Naive thymus-derived CD4-positive, alpha-beta T cell (primary cell): ENCODE results near the gene NPAS2. TPM values are rescaled to one million over a fixed set of nuclear protein-coding genes. Genes with fewer than 3 reads are reported as not detected.

Source experiments
- ATAC-seq: fragments of 150-1000 bp; cut with Tn5 transposase; 2 replicates; pipeline ENCODE4 v1.10.0; 2021; ENCODE audit warnings: mild to moderate bottlenecking, moderate library complexity
- CTCF ChIA-PET: fragments of 350-600 bp; sonication (Branson Sonifier 250); formaldehyde crosslinking; loops from one replicate; lab custom pipeline; 2021; ENCODE audit warnings: antibody characterized with exemption; lab: Charles Lee
- POLR2A ChIA-PET: fragments of 350-600 bp; sonication (Branson Sonifier 250); formaldehyde crosslinking; loops from one replicate; lab custom pipeline; 2021; ENCODE audit warnings: antibody characterized with exemption, inconsistent platforms; lab: Charles Lee
- DNase-seq, 9 donors: peaks; one replicate each; pipeline versions ENCODE4 v3.0.0 to v3.0.0-alpha.2; 2020 to 2022; ENCODE audit warnings: mixed read lengths in 1 of 9
- H3K27ac ChIP-seq: one replicate; pipeline ENCODE4 v1.7.0; 2013; ENCODE audit warnings: mild to moderate bottlenecking, low read depth, low read length, moderate library complexity
- H3K27me3 ChIP-seq, 2 donors: one replicate each; pipeline ENCODE4 v1.7.0; 2013; ENCODE audit warnings: low read length in 2 of 2, mild to moderate bottlenecking in 2 of 2, moderate library complexity in 2 of 2; ENCODE audit not compliant: control insufficient read depth in 2 of 2, insufficient read depth in 2 of 2
- H3K36me3 ChIP-seq, 3 experiments: 1 replicate in 2 of 3; 2 replicates in 1 of 3; pipeline ENCODE4 v1.7.0; 2013; ENCODE audit warnings: low read length in 3 of 3, mild to moderate bottlenecking in 3 of 3, moderate library complexity in 1 of 3; ENCODE audit not compliant: insufficient read depth in 3 of 3, control insufficient read depth in 2 of 3
- H3K4me1 ChIP-seq, 2 donors: one replicate each; pipeline ENCODE4 v1.7.0; 2013; ENCODE audit warnings: low read length in 2 of 2, mild to moderate bottlenecking in 2 of 2, moderate library complexity in 1 of 2; ENCODE audit not compliant: control insufficient read depth in 2 of 2, insufficient read depth in 2 of 2
- H3K4me3 ChIP-seq: 2 replicates; pipeline ENCODE4 v1.7.0; 2013; ENCODE audit warnings: mild to moderate bottlenecking, low read length
- H3K9me3 ChIP-seq, 3 experiments: 1 replicate in 2 of 3; 2 replicates in 1 of 3; pipeline ENCODE4 v1.7.0; 2013; ENCODE audit warnings: low read length in 3 of 3; ENCODE audit not compliant: control insufficient read depth in 2 of 3
- H3K27ac Mint-ChIP-seq, 9 donors: one replicate each; pipeline ENCODE4 v1.8.0; 2020 to 2022; ENCODE audit warnings: mixed read lengths in 9 of 9, mild to moderate bottlenecking in 8 of 9, moderate library complexity in 5 of 9, inconsistent platforms in 2 of 9
- H3K27me3 Mint-ChIP-seq, 5 donors: one replicate each; pipeline ENCODE4 v1.8.0; 2021 to 2022; ENCODE audit warnings: mixed read lengths in 5 of 5, mild to moderate bottlenecking in 1 of 5
- H3K36me3 Mint-ChIP-seq, 5 donors: one replicate each; pipeline ENCODE4 v1.8.0; 2020 to 2022; ENCODE audit warnings: mixed read lengths in 5 of 5, mild to moderate bottlenecking in 3 of 5, inconsistent platforms in 1 of 5
- H3K4me1 Mint-ChIP-seq, 7 donors: one replicate each; pipeline ENCODE4 v1.8.0; 2020 to 2022; ENCODE audit warnings: mixed read lengths in 7 of 7, mild to moderate bottlenecking in 3 of 7, inconsistent platforms in 1 of 7
- H3K4me3 Mint-ChIP-seq, 10 donors: one replicate each; pipeline ENCODE4 v1.8.0; 2020 to 2022; ENCODE audit warnings: mild to moderate bottlenecking in 10 of 10, mixed read lengths in 10 of 10, moderate library complexity in 6 of 10, inconsistent platforms in 2 of 10
- H3K9me3 Mint-ChIP-seq, 11 donors: one replicate each; pipeline ENCODE4 v1.8.0; 2020 to 2022; ENCODE audit warnings: mixed read lengths in 11 of 11, mild to moderate bottlenecking in 4 of 11, inconsistent platforms in 1 of 11, moderate library complexity in 1 of 11
- intact Hi-C, 2 donors: fragments of 100-400 bp; cut with micrococcal nuclease; formaldehyde crosslinking; loops; one replicate each; pipeline ENCODE4 v1.15.1; 2023
- polyA plus RNA-seq, 2 donors: library from polyadenylated mRNA; unstranded; fragments of 300-500 nt; fragmentation: Illumina TruSeq; gene quantifications; one replicate each; pipeline ENCODE4 v1.2.3, GENCODE V29; 2021
- total RNA-seq, 6 experiments: library from RNA in 5 of 6; stranded (reverse) in 5 of 6; gene quantifications; 1 replicate in 5 of 6; 2 replicates in 1 of 6; pipeline ENCODE4 v1.2.3 and lab custom pipeline; 2021 to 2026

The NPAS2 gene
- total and polyA plus RNA-seq, 7 experiments from 2014 or later = 1.2 to 15.0 (median 8.3) TPM

DNA sequence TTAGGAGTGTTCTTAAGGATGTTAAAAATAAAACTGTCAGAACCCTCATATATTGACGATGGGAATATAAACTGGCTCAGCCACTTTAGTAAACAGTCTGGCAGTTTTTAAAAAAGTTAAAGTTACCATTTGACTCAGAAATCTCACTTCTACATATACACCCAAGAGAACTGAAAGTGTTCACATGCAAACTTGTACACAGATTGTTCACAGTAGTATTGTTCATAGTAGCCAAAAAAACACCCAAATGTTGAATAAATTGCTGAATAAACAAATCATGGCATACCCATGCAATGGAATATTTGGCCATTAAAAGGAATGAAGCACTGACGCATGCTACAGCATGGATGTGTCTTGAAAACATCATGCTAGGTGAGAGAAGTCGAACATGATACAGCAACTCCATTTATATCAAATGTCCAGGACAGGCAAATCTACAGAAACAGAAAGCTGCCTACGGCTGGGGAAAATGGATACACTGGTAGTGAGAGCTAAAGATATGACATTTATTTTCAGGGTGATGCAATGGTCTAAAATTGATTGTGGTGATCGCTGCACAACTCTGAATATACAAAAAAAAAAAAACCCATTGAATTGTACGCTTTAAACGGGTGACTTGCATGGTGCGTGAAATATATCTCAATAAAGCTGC is 192.2 kb downstream of the NPAS2 start:
- H3K4me3 ChIP-seq = no peak overlapping the region
- Mint-ChIP-seq H3K9me3 (no peaks in the 10 kb centered on the region), H3K27ac (peak overlapping the region in 1 of 9 donors; percentile 45), H3K4me1 (peaks cover 6 to 32% (median 15%) of the 10 kb centered on the region in 7 donors), H3K36me3 (peaks cover 0 to 30% (median 6%) of the 10 kb centered on the region in 5 donors), H3K4me3 (no peak overlapping the region), H3K27me3 (no peaks in the 10 kb centered on the region)
- no peaks in the 10 kb centered on the region for H3K9me3 ChIP-seq
- ATAC-seq (no peak), DNase-seq (no peak)
- no peaks in the 10 kb centered on the region for H3K27me3 ChIP-seq
- ChIA-PET CTCF (interaction anchor here (0.6 to 3.4 kb wide), 14 partner anchors 9 to 560 kb away, joined by 3 to 64 read pairs (median 4); partner anchors contain the start of gene RPL31), POLR2A (interaction anchor here (0.8 to 2.6 kb wide), 5 partner anchors 10 to 195 kb away, joined by 4 to 11 read pairs (median 4); partner anchors contain the start of gene RPL31)
- H3K4me1 ChIP-seq = no peaks in the 10 kb centered on the region
- intact Hi-C loops = loop anchor here (1.0 to 10.0 kb wide), 7 partner anchors 141 to 1437 kb away; partner anchors contain the start of gene CREG2 (in 1 of the 2)
- H3K36me3 ChIP-seq = peaks cover 0 to 20% (median 0%) of the 10 kb centered on the region in 3 experiments
- no peak overlapping the region for H3K27ac ChIP-seq

- POLR2A ChIA-PET = interaction anchor here (0.8 to 2.6 kb wide), 4 partner anchors 10 to 195 kb away, joined by 4 to 11 read pairs (median 4); partner anchors contain the start of gene RPL31
- no peaks in the 10 kb centered on the region for H3K9me3 Mint-ChIP-seq
- CTCF ChIA-PET = interaction anchor here (0.6 to 3.4 kb wide), 15 partner anchors 10 to 559 kb away, joined by 3 to 64 read pairs (median 4); partner anchors contain the start of gene RPL31
- H3K27ac Mint-ChIP-seq = no peak overlapping the region
- Histone ChIP-seq H3K36me3 (peaks cover 0 to 14% (median 0%) of the 10 kb centered on the region in 3 experiments), H3K27me3 (no peaks in the 10 kb centered on the region), H3K4me1 (no peaks in the 10 kb centered on the region), H3K27ac (no peak overlapping the region), H3K9me3 (no peaks in the 10 kb centered on the region), H3K4me3 (no peak overlapping the region)
- intact Hi-C loops = loop anchor here (1.0 to 10.0 kb wide), 7 partner anchors 141 to 1436 kb away; partner anchors contain the start of gene CREG2 (in 1 of the 2)
- peak in 7 of 9 donors; percentile 16 to 51 (median 38) for DNase-seq
- peaks cover 6 to 28% (median 12%) of the 10 kb centered on the region in 7 donors for H3K4me1 Mint-ChIP-seq
- no peak overlapping the region for H3K4me3 Mint-ChIP-seq
- ATAC-seq = no peak
- peaks cover 0 to 26% (median 6%) of the 10 kb centered on the region in 5 donors for H3K36me3 Mint-ChIP-seq
- H3K27me3 Mint-ChIP-seq = no peaks in the 10 kb centered on the region
Observed at GRCh38 chr2:101012706-101013181, 192.8 kb downstream of the NPAS2 start.

GRCh38 chr2:101014264-101014857 is 194.4 kb downstream of the NPAS2 start:
- DNase-seq (no peak), ATAC-seq (no peak)
- Mint-ChIP-seq H3K27me3 (no peaks in the 10 kb centered on the region), H3K9me3 (no peaks in the 10 kb centered on the region), H3K4me3 (no peak overlapping the region), H3K27ac (peak overlapping the region in 1 of 9 donors; percentile 46), H3K36me3 (peaks cover 0 to 24% (median 5%) of the 10 kb centered on the region in 5 donors), H3K4me1 (peaks cover 4 to 21% (median 9%) of the 10 kb centered on the region in 7 donors)
- Histone ChIP-seq H3K4me3 (no peak overlapping the region), H3K27ac (no peak overlapping the region), H3K27me3 (no peaks in the 10 kb centered on the region), H3K36me3 (peaks cover 0 to 15% (median 0%) of the 10 kb centered on the region in 3 experiments), H3K9me3 (no peaks in the 10 kb centered on the region), H3K4me1 (no peaks in the 10 kb centered on the region)
- CTCF ChIA-PET = interaction anchor here (1.0 to 2.2 kb wide), 3 partner anchors 9 to 193 kb away, joined by 3 to 15 read pairs (median 3); no protein-coding TSS in a partner anchor
- POLR2A ChIA-PET = interaction anchor here (1.0 to 2.6 kb wide), 2 partner anchors 10 to 12 kb away, joined by 3 to 11 read pairs; partner anchors contain the start of gene RPL31
- intact Hi-C loops = loop anchor here in 1 of 2 donors (5.0 to 10.0 kb wide), 2 partner anchors 403 to 820 kb away; no protein-coding TSS in a partner anchor

- H3K4me1 Mint-ChIP-seq = peaks cover 1 to 15% (median 6%) of the 10 kb centered on the region in 7 donors
- peak overlapping the region in 1 of 9 donors; percentile 10 for H3K27ac Mint-ChIP-seq
- no peaks in the 10 kb centered on the region for H3K9me3 Mint-ChIP-seq
- no peak for ATAC-seq
- no peaks in the 10 kb centered on the region for H3K27me3 ChIP-seq
- H3K4me3 ChIP-seq = no peak overlapping the region
- no peaks in the 10 kb centered on the region for H3K27me3 Mint-ChIP-seq
- H3K4me3 Mint-ChIP-seq = no peak overlapping the region
- peaks cover 0 to 9% (median 0%) of the 10 kb centered on the region in 3 experiments for H3K36me3 ChIP-seq
- no peak for DNase-seq
- ChIA-PET POLR2A (interaction anchor here (0.7 kb wide), 1 partner anchor 20 kb away, joined by 4 read pairs; no protein-coding TSS in a partner anchor), CTCF (no interaction called here)
- H3K36me3 Mint-ChIP-seq = peaks cover 0 to 27% (median 5%) of the 10 kb centered on the region in 5 donors
- intact Hi-C loops = loop anchor here in 1 of 2 donors (10.0 kb wide), 1 partner anchor 817 kb away; no protein-coding TSS in a partner anchor
- H3K27ac ChIP-seq = no peak overlapping the region
- H3K4me1 ChIP-seq = no peaks in the 10 kb centered on the region
- H3K9me3 ChIP-seq = no peaks in the 10 kb centered on the region
Observed at GRCh38 chr2:101017371-101017770, 197.4 kb downstream of the NPAS2 start.

GRCh38 chr2:101018934-101019333 is 199.0 kb downstream of the NPAS2 start:
- Histone ChIP-seq H3K4me3 (no peak overlapping the region), H3K4me1 (no peaks in the 10 kb centered on the region), H3K27ac (no peak overlapping the region), H3K27me3 (no peaks in the 10 kb centered on the region), H3K36me3 (peaks cover 0 to 6% (median 0%) of the 10 kb centered on the region in 3 experiments), H3K9me3 (no peaks in the 10 kb centered on the region)
- Mint-ChIP-seq H3K27me3 (no peaks in the 10 kb centered on the region), H3K9me3 (no peaks in the 10 kb centered on the region), H3K27ac (peak overlapping the region in 3 of 9 donors; percentile 25 to 79 (median 56)), H3K4me1 (peaks cover 0 to 6% (median 0%) of the 10 kb centered on the region in 7 donors), H3K4me3 (no peak overlapping the region), H3K36me3 (peaks cover 0 to 18% (median 5%) of the 10 kb centered on the region in 5 donors)
- ChIA-PET POLR2A (no interaction called here), CTCF (interaction anchor here (0.6 kb wide), 1 partner anchor 863 kb away, joined by 3 read pairs; no protein-coding TSS in a partner anchor)
- no peak for DNase-seq
- no peak for ATAC-seq
- intact Hi-C loops = loop anchor here in 1 of 2 donors (10.0 kb wide), 1 partner anchor 816 kb away; no protein-coding TSS in a partner anchor

DNA sequence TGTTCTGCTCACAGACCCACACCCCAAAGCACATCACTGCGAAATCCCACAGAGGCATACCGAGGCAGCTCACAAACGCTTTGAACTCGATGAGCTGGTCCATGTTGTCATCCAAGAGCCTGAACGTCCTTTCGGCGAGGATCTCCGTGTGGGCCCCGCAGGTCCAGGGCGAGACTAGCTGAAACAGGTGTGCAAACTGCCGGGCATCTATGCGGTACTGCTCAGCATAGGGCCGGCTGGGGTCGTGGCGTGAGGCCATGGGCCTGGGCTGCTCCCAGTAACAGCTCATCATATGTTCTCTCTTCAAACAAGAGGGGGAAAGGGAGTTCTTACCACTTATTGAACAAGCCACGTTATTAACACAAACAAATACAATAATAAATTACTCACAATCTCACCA is 202.3 kb downstream of the NPAS2 start:
- peaks cover 0 to 3% (median 0%) of the 10 kb centered on the region in 7 donors for H3K4me1 Mint-ChIP-seq
- ChIA-PET POLR2A (interaction anchor here (0.6 kb wide), 1 partner anchor 77 kb away, joined by 3 read pairs; no protein-coding TSS in a partner anchor), CTCF (interaction anchor here (1.5 kb wide), 1 partner anchor 16 kb away, joined by 3 read pairs; no protein-coding TSS in a partner anchor)
- H3K27ac Mint-ChIP-seq = peak overlapping the region in 1 of 9 donors; percentile 2
- peaks cover 0 to 9% (median 5%) of the 10 kb centered on the region in 5 donors for H3K36me3 Mint-ChIP-seq
- intact Hi-C loops = no loop called here
- Histone ChIP-seq H3K4me3 (no peak overlapping the region), H3K27me3 (no peaks in the 10 kb centered on the region), H3K36me3 (peaks cover 0 to 6% (median 0%) of the 10 kb centered on the region in 3 experiments), H3K27ac (no peak overlapping the region), H3K9me3 (no peaks in the 10 kb centered on the region), H3K4me1 (no peaks in the 10 kb centered on the region)
- no peak for ATAC-seq
- DNase-seq = no peak
- H3K27me3 Mint-ChIP-seq = no peaks in the 10 kb centered on the region
- no peak overlapping the region for H3K4me3 Mint-ChIP-seq
- no peaks in the 10 kb centered on the region for H3K9me3 Mint-ChIP-seq
